ENCODE measurements around the gene ZNF580.

The ZNF580 gene

DNA sequence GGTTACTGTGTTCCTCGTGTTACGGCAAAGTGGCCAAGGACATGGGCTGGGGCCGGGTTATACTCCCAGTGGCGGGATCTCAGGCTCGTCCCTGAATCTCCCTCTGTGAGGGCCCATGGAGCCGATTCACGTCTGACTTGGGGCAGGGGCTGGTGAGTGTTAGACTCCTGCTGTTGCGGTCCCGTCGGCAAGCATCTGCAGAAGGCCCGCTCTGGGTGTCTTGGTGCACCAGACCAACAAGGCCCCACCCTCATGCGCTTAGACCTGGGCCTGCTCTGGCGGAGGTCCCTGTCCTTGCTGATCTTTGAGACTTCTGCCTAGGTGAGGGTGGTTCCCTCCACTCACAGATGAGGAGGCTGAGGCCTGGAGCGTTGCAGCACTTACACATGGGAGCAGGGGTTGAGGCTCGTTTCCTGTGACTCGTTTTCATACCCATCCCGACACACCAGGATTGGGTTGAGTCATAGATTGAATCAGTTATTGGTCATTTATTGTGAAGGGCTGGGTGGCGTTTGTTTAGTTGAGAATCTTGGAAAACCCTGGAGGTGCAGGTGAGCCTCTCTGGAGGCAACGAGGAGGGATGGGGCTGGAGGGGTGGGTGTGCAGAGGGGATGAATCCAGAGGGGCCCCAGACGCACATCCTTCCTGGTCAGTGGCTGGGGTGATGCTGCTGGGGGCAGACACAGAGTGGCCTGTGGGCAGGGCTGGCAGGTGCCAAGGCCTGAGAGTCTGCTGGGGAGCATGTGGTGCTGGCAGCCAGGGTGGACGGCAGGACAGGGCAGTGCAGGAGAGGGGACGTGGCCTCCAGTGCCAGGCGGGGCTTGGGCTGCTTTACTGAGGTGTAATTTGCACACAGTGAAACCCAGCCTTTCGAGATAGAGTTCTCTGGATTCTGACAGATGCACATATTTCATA lies 38.8 kb downstream of the ZNF580 start:
- no peak for DNase-seq

DNA sequence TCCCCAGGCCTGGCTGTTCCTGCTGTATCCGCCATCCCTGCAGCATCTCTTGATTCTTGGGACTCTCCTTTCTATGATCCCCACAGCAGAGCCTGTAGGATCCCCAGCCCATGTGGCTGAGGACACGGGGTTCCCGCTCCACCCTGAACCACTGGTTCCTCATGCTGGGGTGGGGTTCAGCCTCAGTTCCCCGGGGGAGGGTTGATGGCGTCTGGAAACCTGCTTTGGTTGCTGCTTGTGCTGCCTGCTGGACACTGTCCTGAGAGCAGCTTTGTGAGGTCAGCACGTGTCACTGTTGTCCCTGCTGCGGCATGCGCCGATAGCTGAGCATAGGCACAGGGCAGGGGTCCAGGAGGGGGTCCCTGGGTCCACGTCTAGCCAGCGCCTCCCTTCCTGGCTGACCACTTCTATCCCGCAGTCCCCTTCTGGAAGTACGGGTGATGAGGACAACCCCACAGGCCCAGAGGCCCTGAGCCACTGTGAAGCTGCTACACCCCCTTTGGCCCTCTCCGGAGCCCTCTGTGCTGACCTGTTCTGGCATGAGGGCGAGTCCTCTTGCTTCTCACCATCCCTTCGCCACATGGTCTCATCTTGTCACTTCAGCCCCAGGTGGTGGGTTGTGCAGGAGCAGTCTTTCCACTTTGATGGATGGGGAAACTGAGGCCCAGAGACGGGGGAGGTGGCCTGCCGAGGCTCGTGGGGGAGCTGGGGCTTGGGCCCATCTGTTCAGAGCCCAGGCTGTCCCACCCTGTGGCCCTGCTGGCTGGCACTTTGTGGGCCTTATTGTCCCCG lies 39.7 kb downstream of the ZNF580 start:
- no peak for DNase-seq

DNA sequence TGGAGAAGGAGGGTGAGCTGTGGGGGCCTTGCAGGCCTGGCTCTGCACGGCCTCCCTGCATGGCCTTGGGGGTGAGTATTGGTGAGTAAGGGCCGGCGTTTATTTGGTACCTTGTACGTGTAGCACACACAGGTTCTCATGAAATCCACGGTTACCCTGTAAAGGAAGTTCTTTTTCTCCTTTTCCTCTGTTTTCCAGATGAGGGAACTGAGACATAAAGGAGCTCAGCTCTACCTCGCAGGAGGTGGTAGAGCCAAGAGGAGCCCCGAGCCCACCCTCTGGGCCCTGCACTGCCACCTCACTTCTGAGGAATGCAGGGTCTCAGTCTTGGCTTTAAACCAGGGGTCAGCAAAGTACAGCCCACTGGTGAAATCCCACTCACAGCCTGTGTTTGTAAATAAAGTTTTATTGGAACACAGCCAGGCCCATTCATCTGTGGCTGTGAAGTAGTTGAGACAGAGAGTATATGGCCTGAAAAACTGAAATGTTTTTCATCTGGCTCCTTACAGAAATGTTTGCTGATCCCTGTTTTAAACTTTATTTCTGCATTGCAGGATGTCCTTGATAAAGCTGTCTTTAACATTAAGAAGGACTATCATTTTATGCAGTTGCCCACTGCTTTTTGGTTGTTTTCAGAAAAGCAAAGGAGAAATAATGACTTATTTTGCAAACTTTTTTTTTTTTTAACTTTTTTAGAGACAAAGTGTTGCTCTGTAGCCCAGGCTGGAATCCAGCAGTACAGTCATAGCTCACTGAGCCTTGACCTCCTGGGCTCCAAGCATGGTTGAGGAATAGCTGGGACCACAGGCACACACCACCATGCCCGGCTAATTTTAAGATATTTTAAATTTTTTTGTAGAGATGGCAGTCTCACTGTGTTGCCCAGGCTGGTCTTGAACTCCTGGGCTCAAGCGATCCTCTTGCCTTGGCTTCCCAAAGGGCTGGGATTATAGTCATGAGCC lies 40.6 kb downstream of the ZNF580 start:
- DNase-seq: no peak

DNA sequence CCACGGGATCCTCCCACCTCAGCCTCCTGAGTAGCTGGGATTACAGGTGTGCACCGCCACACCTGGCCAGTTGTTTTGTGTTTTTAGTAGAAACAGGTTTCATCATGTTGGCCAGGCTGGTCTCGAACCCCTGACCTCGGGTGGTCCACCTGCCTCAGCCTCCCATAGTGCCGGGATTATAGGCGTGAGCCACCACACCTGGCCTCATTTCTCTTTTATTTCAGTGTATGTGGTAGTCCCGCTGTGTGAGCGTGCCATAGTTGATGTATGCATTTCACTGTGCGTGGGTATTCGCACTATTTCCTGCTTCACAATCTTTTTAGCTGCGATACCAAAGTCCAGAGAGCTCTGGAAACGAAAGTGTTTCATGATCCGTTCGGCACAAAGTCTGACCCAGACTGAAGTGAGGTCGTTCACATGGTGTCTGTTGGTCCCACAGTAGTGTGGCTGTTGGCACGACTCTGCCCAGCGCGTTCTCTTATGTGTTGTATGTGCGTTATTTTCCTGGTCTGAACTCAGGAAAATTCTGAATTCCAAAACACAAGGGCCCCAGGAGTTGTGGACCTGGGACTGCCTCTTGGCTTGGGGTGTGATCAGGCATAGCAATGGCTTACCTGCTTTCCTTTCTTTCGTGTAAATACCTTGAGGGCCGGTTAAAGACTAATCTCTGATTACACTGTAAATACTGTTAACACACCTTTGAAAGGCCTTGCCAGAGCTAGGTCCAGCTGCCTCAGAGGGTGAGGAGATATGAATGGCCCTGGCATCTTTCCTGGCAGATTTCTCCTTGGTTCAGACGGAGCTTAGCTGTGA lies 42.9 kb downstream of the ZNF580 start:
- DNase-seq: no peak

GRCh38 chr19:55684946-55685681 lies 44.3 kb downstream of the ZNF580 start:
- DNase-seq: no peak

DNA sequence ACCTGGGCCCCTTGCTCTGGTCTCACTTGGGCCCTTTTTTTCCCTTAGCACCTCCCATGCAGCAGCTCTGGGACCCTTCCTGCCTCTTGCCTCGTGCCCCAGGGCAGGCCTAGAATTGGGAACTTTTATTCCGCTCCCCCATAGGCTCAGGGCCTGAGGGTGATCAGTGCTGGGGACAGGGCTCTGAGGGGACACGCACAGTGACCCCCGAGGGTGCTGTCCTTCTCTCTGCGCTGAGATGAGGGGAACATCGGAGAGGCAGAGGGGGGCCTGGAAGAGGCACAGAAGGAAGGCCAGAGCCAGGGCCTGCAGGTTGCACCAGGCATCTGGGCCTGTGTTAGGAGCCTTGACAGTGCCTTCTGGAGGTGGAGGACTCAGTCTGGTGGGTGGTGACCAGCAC lies 45.0 kb downstream of the ZNF580 start:
- no peak for DNase-seq

DNA sequence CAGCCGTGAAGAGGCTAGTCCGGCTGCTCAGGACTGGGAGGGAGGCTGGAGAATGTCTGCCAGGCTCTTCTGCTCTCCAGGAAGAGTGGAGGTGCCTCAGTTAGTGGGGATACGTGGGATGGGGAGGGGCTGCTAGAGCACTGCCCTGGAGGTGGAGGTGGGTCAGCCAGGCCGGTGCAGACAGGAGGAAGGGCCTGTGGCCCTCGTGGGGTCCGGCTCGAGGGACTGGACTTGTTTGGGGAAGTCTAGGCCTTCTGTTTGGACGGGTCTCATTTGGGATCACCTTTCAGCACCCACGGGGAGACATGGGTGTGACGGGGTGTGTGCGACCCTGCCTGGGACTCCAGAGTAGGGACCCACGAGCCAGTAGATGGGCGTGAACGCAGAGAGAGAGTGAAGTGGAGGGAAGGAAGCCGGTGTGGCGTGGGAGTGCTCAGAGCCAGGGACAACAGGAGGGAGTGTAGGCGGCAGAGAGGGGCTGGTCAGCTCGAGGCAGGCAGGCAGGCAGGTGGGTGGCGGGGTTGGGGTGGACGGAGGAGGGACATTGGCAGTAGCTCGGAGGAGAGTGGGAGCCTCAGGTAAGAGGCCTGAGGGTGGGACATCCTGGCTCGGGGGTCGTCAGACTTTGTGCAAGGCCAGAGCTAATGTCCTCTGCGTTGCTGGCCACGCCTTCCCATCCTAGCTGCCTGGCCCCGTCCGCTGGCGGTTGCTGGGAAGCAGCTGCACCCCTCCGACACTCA lies 45.7 kb downstream of the ZNF580 start:
- no peak for DNase-seq

GRCh38 chr19:55687281-55688201 lies 46.7 kb downstream of the ZNF580 start:
- no peak for DNase-seq

DNA sequence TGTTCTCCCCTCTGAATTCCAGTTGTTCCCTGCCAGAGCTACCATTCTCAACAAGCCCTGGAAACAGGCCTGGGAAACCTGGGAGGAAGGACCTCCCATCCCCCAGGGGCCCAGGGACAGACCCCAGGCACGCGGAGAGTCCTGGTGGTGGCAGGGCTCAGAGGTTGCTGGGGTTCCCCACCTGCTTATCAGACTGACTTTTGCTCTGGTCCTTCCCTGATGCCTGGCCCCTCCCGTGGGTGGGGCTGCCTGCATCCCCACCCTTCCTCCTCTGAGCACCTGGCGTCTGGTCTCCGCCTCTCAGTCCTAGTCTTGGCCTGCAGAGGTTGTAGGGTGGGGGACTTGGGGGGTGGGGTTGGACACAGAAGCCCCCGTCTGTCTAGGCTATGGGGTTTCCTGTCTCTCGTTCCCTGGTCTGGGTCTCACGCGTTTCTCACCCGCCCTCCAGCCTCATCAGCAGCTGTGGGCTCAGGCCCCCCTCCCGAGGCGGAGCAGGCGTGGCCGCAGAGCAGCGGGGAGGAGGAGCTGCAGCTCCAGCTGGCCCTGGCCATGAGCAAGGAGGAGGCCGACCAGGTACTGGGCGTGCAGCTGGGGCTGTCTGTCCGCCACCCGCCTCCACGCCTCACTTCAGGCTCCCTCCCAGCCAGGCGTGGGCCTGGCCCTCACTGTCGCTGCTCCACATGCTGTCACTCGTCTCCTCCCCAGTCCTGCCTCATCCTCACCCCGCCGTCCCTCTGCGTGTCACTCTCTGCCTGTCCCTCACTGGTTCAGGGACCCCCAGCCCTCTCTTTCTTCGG lies 47.8 kb downstream of the ZNF580 start:
- DNase-seq: peak; percentile 55

DNA sequence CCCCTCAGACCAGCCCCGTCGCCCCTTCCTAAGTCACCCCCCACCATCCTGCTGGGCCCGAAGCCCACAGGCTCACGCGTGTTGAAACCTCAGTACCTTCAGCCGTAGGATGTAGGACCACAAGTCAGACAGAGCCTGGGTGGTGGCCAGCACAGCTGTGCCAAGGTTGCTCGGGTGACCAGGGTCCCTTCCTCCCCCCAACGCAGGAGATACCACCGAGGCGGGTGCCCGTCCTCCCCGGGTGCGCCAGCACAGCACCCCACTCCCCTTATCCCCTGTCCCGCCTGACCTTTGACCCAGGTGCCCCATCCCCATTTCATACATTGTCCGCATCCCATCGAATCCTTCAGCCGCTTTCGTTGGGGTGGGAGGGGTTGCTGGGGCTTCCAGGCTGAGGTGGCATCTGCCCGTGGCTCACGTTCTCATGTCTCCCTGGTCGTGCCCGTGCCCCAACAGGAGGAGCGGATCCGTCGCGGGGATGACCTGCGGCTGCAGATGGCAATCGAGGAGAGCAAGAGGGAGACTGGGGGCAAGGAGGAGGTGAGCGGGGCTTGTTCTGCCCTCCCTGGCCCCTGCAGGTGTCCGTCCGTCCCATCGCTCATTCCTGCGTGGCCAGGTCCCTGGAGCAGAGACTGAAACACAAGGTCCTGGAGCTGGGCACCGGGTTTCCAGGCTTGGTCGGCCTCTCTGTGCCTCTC lies 48.8 kb downstream of the ZNF580 start:
- no peak for DNase-seq

DNA sequence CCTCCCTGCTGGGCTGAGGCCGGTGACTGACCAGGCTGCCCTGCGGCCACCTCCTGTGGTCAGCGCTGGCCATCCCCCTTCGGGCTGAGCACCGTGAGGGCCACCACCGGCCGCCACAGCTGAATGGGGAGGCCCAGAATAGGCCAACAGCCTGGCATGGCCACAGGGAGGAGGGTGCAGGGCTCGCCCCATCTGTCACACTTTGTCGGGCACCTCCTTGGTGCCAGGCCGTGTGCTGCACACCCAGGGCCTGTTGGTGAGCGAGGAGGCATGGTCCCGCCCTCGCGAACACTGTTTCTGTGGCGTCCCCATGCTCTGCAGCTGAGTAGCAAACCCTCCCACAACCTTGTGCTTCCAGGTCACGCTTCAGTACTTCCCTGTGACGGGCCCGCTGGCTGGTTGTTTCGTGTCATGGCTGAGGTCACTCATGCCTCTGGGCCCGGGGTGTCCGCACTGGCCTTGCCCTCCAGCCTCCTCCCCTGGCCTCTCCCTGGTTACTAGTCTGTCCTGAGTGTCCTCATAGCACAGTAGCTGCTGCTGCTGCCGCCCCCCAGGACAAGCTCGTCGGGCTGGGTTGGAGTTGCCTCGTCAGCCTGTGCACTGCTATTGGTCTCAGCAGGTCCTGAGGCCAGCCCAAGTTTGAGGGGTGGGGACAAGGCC lies 49.4 kb downstream of the ZNF580 start:
- no peak for DNase-seq

DNA sequence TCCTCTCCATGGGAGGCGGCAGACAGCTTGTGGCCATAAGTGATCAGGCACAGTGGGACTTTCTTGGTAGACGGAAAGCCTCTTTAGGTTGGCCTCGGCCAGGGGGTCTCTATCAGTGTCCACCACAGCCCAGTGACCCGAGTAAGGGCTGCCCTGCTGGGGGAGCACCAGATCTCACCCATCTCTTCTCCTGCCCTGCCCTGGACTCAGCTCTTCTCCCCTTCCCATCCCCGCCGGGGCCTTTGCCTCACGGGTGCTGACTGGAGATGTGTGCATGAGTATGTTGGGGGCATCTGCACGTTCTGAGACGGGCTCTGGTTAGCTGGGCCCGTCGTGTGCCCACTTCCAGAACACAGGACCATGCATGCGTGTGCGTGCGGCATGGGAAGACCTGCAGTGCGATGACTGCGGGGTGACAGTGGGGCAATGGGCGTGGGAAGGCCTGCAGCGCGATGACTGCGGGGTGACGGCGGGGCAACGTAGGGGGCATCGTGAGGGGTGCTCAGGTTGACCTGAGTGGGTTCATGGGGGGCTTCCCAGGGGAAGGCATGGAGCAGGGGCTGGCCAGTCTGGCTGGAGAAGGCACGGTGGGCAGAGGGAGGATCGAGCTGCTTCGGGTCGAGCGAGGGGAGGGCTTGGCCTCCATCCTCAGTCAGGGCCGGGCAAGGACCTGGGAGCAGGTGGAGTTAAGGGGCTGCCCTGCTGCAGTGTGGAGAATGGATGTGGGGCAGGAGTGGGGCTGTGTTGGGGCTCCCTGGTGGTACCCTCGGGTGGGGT lies 50.2 kb downstream of the ZNF580 start:
- DNase-seq: no peak

- DNase-seq: no peak
Observed at GRCh38 chr19:55691561-55692481, 51.0 kb downstream of the ZNF580 start.

GRCh38 chr19:55692681-55693081 lies 51.9 kb downstream of the ZNF580 start:
- no peak for DNase-seq
